ENCODE results near the gene USP9Y.

DNA sequence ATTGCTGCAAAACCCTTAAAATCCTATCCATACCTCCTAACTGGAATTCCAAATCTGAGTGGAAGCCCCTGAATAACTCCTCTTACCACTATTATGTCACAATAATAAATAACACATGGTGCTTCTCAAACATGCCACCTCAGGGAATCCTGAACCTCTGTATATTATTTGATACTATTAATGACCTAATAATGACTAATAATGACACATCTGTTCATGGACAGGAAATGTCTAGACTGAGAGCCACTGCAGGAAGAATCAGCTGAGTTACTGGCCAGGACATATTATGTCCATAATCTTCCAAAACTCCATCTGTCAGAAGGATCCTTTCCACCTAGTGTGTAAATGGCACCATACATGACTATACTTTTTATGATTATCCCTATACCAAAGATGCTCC lies 195.9 kb downstream of the USP9Y start:
- TF ChIP-seq, protein P1, sequence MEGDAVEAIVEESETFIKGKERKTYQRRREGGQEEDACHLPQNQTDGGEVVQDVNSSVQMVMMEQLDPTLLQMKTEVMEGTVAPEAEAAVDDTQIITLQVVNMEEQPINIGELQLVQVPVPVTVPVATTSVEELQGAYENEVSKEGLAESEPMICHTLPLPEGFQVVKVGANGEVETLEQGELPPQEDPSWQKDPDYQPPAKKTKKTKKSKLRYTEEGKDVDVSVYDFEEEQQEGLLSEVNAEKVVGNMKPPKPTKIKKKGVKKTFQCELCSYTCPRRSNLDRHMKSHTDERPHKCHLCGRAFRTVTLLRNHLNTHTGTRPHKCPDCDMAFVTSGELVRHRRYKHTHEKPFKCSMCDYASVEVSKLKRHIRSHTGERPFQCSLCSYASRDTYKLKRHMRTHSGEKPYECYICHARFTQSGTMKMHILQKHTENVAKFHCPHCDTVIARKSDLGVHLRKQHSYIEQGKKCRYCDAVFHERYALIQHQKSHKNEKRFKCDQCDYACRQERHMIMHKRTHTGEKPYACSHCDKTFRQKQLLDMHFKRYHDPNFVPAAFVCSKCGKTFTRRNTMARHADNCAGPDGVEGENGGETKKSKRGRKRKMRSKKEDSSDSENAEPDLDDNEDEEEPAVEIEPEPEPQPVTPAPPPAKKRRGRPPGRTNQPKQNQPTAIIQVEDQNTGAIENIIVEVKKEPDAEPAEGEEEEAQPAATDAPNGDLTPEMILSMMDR (IDR thresholded peaks at IDR 0.05; ENCODE audit: insufficient read depth, low read length, poor library complexity, severe bottlenecking), result no peak
- TF ChIP-seq EZH2phosphoT487 (conservative IDR thresholded peaks at IDR 0.05; ENCODE audit: low read length), result no peak

All from SU-DHL-6 (cell line).